AG04450 (cell line): ENCODE data around the gene MCF2. TPM values are rescaled to one million over a fixed set of nuclear protein-coding genes. Genes with fewer than 3 reads are reported as not detected.

ENCODE experiments used
- CTCF ChIA-PET: fragments of 300-600, 350-600 bp; formaldehyde crosslinking; extraction: SDS; loops from one replicate; lab custom pipeline; 2022; ENCODE audit warnings: antibody characterized with exemption, inconsistent platforms; lab: Charles Lee
- POLR2A ChIA-PET: fragments of 350-600 bp; formaldehyde crosslinking; extraction: SDS; loops from one replicate; lab custom pipeline; 2021; ENCODE audit warnings: antibody characterized with exemption, inconsistent platforms; lab: Yijun Ruan, JAX
- DNase-seq: peaks from one replicate; pipeline ENCODE4 v3.0.0-alpha.2; 2011; ENCODE audit warnings: low read depth, low spot score
- H3K27ac ChIP-seq: one replicate; pipeline ENCODE4 v1.5.1; 2012; ENCODE audit warnings: low read depth, low read length, control low read depth
- H3K27me3 ChIP-seq: one replicate; pipeline ENCODE4 v1.6.0; 2012; ENCODE audit warnings: low read length; ENCODE audit not compliant: control insufficient read depth, insufficient read depth
- H3K4me3 ChIP-seq: 2 replicates; pipeline ENCODE4 v1.5.1; 2011; ENCODE audit warnings: mild to moderate bottlenecking, low read depth, low read length, control low read depth
- H3K9me3 ChIP-seq: 2 replicates; pipeline ENCODE4 v1.5.1; 2012; ENCODE audit warnings: low read length; ENCODE audit not compliant: control insufficient read depth, insufficient read depth
- polyA plus RNA-seq: library from polyadenylated mRNA; depleted of rRNA; stranded (reverse); fragments of >200 nt; gene quantifications from 2 replicates; pipeline ENCODE4 v1.2.3, GENCODE V29; 2011
- TF ChIP-seq, protein P1 (sequence below): IDR thresholded peaks from 2 replicates; pipeline ENCODE4 v1.5.1; 2011; ENCODE audit warnings: low read depth, low read length, control low read depth, inconsistent platforms

Gene MCF2
- polyA plus RNA-seq, 1 experiment = 0.09 TPM

DNA sequence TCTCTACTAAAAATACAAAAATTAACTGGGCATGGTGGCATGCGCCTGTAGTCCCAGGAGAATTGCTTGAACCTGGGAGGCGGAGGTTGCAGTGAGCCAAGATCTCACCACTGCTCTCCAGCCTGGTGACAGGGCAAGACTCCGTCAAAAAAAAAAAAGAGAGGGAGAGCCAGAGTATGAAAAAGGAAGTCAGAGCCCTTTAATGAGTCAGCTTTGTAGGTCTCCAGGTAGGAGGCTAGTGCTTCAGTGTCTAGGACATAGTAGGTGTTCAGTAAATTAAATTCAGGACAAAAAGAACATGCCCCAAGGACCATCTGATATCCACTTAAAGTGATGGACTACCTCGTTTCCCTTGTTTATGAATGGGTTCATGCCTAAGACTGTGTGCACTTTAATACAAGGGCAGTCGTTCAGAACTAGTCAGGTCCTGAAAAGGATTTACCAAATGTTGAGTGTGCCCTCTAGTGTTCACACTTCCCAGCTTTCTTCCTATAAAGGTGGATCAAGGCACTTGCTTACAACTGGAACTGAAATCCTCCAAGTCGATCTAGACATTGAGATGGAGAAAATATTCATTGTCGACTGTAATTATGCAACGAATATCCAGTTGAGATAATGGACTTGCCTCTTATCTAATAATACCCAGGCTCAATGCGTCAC is 148.5 kb downstream of the MCF2 start:
- Histone ChIP-seq H3K4me3 (no peak overlapping the region), H3K27ac (no peak overlapping the region), H3K27me3 (no peaks in the 10 kb centered on the region), H3K9me3 (no peaks in the 10 kb centered on the region)
- CTCF ChIA-PET = interaction anchor here (0.6 to 1.6 kb wide), 4 partner anchors 36 to 1430 kb away, joined by 3 to 4 read pairs (median 3); no protein-coding TSS in a partner anchor
- DNase-seq = peak; percentile 1
- TF ChIP-seq, protein P1, sequence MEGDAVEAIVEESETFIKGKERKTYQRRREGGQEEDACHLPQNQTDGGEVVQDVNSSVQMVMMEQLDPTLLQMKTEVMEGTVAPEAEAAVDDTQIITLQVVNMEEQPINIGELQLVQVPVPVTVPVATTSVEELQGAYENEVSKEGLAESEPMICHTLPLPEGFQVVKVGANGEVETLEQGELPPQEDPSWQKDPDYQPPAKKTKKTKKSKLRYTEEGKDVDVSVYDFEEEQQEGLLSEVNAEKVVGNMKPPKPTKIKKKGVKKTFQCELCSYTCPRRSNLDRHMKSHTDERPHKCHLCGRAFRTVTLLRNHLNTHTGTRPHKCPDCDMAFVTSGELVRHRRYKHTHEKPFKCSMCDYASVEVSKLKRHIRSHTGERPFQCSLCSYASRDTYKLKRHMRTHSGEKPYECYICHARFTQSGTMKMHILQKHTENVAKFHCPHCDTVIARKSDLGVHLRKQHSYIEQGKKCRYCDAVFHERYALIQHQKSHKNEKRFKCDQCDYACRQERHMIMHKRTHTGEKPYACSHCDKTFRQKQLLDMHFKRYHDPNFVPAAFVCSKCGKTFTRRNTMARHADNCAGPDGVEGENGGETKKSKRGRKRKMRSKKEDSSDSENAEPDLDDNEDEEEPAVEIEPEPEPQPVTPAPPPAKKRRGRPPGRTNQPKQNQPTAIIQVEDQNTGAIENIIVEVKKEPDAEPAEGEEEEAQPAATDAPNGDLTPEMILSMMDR = peak; percentile 50
- POLR2A ChIA-PET = no interaction called here

DNA sequence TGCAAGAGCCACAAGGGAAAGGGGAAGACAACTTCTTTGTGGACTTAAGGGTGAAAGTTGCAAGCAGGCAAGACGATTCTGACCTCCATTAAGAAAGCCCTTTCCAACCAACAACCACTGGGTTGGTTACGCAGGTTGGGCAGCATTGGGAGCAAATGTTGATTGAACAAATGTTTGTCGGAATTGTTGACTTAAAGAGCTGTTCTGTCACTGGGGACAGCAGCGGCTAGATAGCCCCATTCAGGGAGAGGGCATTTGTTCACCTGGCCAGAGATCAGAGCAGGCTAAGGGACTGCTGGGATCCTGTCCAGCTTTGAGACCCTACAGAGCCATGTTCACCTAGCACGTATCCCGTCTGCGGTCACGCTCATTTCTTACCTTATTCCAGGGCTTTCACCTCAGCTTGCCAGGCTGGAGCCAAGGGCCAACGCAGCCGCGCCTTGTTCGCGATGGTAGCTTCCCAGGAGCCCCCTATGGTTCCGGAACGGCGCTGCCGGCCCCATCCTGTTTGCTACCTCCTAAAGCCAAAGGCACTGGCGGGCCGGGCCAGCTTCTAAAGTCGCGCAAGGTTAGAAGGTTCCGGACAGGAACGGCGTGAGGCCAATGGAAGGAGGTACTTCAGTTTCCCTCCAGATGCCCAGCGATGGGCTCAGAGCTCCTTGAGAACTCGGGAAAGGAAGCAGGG is 152.8 kb downstream of the MCF2 start:
- no peak for DNase-seq
- Histone ChIP-seq H3K27me3 (no peaks in the 10 kb centered on the region), H3K9me3 (no peaks in the 10 kb centered on the region), H3K4me3 (no peak overlapping the region), H3K27ac (no peak overlapping the region)
- ChIA-PET POLR2A (no interaction called here), CTCF (no interaction called here)
- TF ChIP-seq, protein P1 = no peak

DNA sequence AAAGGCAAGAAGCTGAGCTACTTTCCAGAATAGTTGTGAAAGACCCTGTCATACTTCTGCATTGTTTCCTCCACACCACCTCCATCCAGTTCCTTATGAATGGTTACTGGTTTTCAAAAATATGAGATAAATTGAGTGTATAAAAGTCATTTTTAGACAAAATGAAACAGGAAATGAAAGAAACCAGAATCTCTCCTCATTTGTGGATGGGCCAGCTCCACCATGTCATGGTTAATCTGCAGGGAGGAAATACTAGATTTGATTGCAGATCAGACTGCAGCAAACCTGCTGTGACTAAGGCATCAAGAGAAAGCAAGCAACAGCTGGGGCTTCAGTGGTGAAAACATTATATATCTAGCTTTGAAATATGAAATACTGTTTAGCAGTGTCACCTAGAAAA is 153.6 kb downstream of the MCF2 start:
- Histone ChIP-seq H3K27me3 (no peaks in the 10 kb centered on the region), H3K9me3 (no peaks in the 10 kb centered on the region), H3K27ac (no peak overlapping the region), H3K4me3 (no peak overlapping the region)
- no peak for DNase-seq
- TF ChIP-seq, protein P1 = no peak
- CTCF ChIA-PET = no interaction called here
- POLR2A ChIA-PET = no interaction called here

DNA sequence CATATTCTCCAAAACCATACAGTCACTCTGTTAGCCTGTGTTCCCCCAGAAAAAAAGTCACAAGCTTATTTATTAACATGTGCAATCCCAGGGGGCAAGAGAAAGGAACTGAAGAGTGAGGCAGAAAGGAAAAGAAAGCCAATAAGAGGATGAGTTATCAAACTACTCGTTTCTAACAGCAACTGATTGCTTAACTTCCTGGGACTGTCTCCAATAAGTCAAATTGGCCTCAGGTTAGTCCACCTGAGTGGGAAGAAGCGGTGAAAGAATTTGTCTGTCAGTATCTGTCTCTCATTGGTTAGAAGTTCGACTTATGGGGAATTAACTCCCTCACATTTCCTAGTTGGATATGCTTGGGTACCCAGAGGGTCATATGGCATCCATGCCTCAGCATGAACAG is 163.4 kb downstream of the MCF2 start:
- Histone ChIP-seq H3K27ac (no peak overlapping the region), H3K4me3 (no peak overlapping the region), H3K27me3 (no peaks in the 10 kb centered on the region), H3K9me3 (no peaks in the 10 kb centered on the region)
- no peak for DNase-seq
- ChIA-PET CTCF (no interaction called here), POLR2A (no interaction called here)
- TF ChIP-seq, protein P1 = no peak

DNA sequence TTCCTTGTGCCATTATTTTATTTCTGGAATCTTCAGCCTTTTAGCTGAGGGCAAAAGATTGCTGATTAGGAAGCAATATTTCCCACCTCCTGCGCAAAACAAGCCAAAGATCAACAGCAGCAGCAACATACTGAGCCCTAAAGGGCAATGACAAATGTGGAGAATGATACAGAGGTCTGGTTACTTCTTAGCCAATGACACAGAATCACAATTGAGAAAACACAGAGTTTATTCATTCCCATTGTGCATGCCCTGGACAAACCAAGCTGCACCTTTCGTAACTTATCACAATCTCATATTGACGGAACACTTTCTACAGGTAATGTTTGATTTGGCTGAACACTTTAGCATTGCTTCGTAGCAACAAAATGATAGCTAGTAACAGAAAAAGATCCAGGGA is 164.0 kb downstream of the MCF2 start:
- Histone ChIP-seq H3K9me3 (no peaks in the 10 kb centered on the region), H3K27me3 (no peaks in the 10 kb centered on the region), H3K27ac (no peak overlapping the region), H3K4me3 (no peak overlapping the region)
- ChIA-PET POLR2A (no interaction called here), CTCF (no interaction called here)
- TF ChIP-seq, protein P1 = no peak
- DNase-seq = no peak
